Middle frontal gyrus (tissue), 1 donor: ENCODE measurements around the gene BAHCC1.

Experiments
- DNase-seq: peaks from one replicate; pipeline ENCODE4 v3.0.0-alpha.2; 2015; ENCODE audit warnings: low spot score; ENCODE audit errors: extremely low spot score

The BAHCC1 gene

DNA sequence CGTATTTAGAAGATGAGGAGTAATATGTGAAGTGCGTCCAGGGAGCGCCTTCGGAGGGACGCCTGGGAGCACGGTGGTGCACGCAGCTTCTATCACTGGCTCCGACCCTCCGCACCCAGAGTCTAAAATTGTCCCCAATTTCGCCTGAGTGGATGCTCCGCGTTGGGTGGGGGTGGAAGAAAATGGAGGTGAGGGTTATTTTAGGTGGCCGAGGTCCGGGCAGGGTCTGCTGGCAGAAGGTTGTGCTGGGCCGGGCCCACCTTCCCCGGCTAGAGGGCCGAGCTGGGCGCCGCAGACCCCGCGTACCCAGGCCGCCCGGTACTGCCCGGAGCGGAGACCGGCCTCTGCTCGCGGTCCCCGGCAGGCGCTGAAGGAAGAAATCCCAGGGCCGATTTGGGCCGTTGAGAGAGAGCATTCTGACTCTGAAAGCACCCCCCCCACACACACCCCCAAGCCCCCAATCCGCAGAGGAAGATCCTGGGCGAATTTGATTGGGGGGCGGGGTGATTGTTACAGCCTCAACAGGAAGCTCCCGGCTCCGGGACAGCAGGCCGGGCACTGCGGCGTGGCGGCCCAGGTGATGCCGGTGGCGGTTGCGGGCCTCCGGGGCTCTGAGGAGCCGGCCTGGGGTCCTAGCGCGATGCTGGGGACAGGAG, 3.0 kb downstream of the BAHCC1 start:
- no peak for DNase-seq

DNA sequence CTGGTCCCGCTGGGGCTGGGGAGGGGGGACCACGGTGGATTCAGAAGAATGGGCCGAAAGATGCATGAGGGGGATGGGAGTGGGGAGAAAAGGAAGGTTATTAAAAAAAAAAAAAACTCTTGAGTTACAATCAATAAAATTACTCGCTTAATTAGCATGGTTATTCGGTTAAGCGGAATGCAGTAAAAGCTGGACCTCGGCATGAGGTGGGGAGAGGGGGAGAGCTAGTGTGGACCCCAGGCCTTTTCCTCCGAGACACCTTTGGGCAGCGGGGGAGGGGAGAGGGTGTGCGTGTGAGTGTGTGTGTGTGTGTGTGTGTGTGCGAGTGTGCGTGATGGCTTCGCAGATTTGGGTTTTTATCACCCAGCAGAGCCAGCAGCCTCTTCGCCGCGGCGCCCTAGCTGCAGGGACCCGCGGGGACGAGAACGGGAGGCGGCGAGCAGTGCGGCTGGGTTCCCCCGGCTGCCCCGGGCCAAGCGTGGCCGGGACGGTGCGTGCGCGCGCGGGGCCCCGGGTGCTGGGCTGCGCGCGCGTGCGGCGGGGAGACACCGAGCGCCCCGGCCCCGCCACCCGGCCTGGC, 3.7 kb downstream of the BAHCC1 start:
- DNase-seq = no peak

DNA sequence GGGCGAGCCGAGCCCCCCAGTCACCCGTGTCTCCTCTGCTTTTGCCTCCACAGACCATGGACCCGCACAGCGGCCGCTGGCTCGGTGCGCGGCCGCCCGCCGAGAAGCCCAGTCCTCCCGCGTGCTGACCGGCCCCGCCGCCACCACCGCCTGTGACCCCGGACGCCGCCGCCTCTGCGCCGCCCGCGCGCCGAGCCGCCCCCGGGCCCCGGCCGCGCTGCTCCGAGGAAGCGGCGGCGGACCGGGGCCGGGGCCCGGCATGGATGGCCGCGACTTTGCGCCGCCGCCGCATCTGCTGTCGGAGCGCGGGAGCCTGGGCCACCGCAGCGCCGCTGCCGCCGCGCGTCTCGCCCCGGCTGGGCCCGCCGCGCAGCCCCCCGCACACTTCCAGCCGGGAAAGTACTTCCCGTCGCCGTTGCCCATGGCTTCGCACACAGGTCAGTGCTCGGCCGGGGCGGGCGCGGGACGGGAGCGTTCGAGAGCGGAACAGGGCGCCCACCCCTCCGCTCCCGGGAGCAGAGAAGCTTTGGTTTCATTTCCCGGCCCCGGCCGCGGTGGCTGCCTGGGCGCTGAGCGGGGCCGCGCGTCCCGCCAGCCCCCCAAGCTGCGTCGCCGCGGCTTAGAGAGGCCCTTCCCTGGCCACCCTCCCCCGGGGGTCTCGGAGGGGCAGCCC, 4.4 kb downstream of the BAHCC1 start:
- DNase-seq = no peak

DNA sequence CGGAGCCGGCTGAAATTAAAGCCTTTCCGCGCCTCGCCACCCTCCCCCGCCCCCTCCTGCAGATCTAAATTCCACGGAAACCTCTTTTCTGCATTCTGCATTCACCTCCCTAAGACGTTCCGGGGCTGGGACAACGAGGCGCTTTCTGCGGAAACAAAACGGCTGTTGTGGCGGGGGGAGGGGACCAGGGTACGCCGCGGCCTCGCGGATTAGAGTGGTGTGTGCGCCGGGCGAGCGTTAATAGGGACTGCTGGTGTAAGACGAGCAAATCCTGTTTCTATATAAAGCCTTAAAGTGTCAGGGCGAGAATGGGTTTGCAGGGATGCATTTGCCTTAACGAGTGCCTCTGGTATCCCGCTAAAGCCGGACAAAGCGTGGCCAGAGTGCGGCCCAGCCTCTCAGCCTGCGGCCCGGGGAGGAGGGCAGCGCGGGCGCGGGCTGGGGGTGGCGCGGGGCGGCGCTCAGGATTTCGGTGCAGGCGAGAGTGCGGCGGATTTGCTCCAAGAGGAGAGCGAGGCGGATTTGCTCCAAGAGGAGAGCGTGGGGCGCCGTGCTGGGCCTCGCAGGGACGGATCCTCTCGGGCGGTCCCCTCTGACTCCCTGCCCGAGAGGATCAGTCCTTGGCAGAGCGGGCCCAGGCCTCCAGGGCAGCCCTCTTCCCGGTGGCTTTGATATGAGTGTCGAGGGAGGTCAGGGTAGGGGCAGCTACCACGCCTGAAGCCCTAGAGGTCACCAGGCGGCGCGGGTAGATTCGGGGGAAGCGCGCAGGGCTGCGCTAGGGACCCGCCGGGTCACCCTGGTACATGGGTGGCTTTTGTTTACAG, 5.1 kb downstream of the BAHCC1 start:
- no peak for DNase-seq

DNA sequence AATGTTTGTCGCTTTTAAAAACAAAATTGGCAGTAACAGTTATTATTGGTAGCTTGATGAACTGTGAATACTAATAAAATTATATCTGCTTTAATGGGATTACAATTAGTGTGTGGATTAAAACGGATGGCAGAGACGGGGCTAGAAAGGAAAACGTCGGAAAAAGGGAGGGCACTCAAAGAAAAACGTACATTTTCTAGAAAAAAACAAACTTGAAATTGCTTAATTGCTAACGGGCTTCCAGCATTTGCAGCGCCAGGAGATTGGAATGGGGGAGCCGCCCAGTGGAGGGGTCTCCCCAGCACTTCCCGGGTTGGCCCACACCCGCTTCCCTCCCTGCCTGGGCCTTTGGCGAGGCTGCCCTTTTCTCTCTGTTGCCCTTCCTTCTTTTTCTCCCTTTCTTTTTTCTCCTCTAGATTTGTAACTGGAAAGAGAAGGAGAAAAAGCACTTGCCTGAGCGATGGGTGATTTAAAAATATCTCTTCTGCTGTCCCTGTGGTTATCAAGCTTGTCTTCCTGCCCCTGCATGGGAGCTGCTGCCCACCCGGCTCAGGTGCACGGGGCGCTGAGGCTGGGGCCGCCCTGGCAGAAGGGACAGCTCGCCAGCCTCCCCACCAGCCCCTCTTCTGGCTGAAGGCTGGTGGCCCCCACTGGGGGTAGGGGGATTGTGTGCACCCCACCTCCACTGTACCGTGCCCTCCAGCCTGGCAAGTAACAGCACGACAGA, 5.9 kb downstream of the BAHCC1 start:
- DNase-seq = no peak

DNA sequence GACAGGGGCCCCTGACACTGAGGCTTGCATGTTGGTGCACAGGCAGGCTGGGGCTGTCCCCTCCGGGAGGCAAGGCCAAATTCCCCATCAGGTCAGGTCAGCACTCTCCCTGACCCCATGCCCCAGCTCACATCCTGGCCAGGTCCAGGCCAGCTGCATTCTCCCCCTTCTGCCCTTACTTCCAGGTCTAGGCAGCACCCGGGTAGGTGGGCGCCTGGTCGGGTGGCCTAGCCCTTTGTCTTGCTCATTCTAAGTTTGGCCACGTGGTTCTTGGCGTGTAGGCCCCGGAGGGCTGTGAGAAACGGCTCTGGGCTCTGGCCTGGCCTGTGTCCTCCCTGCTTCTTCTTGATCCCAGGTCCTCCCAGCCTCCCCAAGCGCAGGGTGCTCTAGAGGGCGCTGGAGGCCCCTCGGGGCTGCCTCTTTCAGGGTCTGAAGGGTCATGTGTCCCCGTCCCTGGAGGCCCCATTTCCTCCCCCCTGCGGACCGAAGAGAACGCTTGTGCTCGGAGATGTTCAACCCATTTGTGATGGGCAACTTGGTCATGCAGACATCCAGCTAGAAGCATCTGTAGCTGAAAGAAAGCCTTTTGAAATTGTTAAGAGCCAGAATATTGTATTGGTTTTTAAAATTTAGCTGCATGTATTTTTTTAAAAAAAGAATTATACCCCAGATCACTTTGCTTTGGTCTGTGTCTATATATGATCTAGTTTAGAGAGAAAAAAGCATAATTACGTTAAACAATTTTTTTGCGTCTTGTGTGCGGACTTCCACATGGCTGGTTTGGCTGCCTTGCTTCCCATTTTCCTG, 6.7 kb downstream of the BAHCC1 start:
- no peak for DNase-seq

DNA sequence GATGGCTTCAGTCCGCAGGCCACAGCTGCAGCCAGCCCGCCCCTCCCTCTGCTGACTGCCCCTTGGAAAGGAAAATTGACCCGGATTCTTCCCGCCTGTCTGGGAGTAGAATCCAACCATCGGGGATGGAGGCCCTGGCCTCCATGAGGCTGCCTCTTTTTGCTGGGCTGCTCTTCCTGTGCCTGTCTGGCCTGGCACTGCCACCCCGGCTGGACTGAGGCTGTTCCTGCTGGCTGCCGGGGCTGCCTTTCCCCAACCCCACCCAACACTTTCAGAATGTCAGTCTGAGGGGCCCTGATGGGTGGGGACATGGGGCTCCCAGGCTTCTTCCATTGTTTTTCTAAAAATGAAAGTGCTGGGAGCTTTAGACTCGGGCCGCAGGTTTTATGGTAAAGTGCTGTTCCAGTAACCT, 7.3 kb downstream of the BAHCC1 start:
- DNase-seq = no peak

DNA sequence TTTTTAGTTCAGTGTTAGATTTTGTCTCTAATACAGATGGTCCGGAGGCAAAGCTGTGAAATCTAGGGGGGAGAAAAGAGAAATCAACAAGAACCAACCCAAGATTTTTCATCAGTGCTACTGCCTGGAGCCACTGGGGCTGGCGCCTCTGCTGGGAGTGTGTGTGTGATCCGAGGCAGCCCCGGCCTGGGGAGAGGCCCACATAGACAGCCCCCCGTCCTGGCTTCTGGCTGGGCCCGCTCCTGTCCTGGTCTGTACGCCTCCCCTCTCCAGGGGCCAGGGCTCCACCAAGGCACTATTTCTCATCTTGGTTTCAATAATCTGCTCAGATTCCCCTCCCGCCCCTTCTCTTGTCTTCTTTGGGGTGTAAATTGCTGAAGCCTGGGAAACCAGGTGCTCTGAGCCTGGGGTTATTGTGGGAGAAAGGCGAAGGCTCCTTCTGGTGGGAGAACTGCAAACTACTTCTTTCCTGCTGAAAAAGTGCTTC, 7.8 kb downstream of the BAHCC1 start:
- no peak for DNase-seq

DNA sequence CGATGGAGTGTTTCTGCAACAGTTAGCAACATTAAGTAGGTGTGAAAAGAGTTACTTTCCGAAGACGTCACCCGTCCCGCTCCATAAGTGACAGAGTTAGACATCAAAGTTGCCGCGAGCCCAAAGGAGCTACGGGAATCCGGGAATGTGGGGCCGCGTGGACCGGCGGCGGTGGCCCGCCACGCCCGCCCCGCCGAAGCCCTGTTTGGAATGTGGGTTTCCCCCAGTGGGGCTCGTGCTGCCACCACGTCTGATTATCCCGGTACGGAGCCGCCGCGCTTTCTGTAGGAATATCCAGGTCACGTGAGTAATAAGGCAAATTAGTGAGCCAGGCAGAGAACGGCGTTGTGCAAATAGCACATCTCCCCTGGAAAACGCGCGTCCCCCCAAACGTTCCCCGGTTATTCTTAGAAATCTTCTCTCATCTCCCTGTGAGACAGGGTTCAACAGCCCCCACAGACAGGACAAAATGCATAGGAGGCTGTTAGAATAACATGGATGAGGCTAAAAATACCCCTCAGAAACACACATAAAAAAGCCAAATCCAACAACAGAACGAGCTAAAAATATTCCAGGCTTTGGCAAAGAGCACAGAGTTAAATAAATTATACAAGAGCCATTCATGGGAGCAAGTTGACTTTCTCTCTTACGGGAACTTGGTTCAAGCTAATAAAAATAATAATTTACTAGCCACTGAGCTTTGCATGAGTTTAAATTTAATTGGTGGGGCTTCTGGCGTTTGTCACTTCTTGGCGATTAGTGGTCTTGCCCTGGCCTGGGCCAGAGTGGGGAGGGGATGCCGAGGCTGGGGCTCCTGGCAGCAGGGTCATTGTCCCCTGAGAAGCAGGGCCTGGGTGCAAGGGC, 8.6 kb downstream of the BAHCC1 start:
- DNase-seq = no peak

DNA sequence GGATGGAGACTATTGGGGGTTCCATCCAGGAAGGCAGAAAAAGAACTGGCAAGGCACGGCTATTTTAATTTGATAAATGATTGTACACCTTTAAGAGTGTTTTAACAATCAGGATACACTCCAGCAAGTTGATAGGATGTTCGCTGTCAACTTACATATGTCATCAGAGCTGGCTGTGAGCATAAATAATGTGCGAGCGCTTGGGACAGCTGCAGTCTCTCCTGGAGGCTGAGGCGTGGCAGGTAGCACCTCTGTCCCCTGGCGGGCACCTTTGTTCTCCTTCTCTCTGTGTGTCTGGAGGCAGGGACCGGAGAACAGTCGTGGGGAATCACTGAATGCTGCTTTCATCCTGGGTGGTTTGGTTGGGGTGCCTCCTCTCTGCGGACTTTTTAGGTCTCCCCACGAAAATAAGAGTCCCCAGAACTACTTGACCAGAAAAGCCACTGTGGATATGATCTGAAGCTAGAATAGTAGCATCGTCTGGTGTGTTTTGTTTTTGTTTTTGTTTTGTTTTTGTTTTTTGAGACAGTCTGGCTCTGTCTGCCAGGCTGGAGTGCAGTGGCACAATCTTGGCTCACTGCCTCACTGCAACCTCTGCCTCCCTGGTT, 9.4 kb downstream of the BAHCC1 start:
- DNase-seq = no peak

DNA sequence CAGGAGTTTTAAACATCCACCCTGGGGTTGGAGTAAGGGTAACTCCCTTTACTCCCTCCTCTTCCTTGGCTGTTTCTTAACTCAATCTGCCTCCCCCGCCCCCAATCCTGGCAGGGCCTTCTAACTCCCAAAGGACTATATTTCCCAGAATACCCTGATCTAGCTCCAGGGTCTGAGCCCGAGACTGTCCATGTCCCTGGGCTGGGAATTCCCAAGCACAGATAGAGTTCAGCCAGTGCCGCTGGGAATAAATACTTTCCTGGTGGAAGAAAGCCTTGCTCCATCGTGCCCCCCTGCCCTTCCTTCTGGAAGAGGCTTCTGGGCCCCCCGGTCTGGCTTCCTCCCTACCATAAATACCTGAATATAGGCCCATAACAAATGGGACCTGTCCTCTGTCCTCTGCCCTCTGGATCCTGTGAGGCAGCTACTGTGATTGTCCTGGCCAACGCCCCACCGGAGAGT, 10.2 kb downstream of the BAHCC1 start:
- no peak for DNase-seq

DNA sequence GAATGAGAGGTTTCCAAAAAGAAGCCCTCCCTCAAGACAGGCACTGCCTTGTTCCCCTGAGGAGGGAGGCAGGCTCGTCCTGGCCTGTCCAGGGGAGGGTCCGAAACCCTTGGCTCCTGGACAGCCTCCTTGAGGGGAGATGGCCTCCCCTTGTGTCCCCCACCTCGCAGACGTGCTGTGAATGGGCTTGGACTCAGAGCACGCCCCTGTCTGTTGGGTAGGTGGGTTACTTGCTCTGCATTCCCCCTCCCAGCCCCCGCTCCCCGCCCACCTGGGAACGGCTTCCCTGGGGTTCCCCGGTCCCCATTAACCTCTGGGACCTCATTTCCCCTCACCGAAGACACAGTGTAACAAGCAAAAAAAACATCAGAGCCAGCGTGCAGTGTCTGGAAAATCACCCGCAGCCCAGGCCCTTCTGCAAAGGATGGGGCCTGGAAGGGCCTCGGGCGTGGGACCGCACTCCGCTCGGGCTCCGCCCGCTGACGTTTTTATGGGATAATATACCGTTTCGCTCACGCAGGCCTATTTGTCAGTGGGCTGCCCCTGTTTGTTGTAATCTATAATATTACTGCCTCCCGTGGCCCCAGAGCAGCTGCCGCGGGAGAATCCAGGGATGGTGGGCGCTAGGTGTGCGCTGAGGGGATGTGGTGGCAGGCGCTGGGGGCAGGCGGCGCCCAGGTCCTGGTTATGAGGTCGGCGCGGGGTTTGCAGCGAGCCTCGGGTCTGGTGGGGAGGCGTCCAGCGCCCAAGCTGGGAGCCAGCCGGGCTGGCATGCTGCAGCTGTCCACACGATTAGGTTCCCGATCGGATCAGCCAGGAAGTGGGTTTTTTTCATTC, 11.1 kb downstream of the BAHCC1 start:
- no peak for DNase-seq

DNA sequence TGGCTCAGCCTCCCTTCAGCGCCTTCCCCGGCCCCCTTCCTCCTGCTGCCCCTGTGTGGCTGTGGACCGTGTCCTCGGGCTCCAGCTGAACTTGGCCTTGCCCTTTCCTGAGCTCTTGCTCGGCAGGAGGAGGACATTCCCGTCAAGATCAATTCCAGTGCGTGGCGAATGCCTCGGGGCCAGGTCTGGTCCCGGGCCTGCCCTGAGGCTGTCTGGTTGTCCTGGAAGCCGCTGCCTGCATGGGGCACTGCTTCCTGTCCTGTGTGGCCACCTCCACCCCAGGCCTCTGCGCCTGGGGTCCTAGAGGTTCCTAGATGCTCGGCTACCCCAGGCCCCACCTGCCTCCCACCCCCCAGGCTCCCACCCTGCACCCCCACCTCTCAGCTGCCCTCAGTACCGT, 12.8 kb downstream of the BAHCC1 start:
- DNase-seq = no peak

DNA sequence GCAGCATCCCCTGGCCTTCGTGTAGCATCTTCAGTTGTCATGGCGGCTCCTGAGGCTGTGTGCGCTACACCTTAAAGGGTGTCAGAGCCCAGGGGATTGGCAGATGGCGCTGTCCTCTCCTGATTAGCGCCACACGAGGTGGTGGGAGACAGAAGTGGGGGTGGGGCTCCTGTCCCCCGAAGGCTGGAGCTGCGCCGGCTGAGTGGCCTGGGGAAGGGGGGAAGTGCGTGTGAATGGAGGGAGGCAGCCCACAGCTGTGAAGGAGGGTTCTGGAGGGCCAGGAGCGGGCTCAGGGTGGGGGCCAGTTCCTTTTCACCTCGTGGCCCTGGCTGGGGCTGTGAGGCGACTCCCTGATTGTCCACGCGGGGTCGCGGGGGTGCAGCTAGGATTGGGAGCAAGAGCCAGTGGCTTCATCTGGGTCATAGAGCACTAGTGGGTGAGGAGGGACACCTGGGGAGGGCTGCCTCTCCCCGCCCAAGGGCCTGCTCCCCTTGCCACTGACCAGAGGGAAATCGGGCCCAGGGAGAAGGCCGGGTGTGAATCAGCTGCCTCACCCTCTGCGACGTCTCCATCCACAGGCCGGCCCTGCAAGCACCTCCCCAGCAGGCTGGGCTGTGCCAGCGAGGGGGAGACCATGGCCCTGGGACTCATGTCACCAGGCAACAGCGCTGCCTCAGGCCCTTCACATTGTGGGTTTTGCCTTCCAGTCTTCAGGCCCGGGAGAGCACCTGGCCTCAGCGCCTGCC, 14.1 kb downstream of the BAHCC1 start:
- DNase-seq = no peak

DNA sequence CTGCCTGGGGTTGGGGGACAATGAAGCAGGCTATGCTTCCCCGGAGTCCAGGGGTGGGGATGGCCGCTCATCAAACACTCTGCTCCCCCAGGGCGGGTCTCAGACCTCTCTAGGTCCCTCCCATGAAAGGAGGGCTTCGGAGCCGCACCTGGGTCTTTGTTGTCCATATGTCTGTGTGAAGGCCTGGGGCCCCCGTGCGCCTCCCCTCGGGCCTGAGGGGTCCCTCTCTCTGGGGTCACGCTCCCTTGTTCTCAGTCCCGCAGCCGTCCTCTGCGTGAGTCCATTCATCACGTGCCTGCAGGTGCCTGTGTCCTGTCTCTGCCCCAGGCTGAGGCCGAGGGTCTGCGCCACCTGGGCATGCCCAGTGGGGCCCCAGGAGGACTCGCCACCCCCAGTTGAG, 15.6 kb downstream of the BAHCC1 start:
- no peak for DNase-seq

DNA sequence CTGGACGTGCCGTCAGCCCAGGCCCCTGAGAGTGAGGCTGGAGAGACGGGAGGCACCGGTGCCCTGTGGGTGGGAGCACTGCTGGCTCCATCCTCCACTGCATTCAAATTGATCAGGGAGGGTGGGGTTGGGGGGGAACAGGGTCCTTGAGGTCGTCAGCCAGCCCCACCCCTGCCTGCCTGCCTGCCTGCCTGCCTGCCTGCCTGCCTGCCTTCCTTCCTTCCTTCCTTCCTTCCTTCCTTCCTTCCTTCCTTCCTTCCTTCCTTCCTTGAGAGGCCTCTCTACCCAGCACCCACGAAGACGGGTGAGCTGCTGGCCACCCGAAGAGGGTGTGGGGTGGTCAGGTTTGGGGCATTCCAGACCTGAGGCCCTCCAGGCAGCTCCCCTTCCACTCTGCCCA, 16.0 kb downstream of the BAHCC1 start:
- DNase-seq = no peak

DNA sequence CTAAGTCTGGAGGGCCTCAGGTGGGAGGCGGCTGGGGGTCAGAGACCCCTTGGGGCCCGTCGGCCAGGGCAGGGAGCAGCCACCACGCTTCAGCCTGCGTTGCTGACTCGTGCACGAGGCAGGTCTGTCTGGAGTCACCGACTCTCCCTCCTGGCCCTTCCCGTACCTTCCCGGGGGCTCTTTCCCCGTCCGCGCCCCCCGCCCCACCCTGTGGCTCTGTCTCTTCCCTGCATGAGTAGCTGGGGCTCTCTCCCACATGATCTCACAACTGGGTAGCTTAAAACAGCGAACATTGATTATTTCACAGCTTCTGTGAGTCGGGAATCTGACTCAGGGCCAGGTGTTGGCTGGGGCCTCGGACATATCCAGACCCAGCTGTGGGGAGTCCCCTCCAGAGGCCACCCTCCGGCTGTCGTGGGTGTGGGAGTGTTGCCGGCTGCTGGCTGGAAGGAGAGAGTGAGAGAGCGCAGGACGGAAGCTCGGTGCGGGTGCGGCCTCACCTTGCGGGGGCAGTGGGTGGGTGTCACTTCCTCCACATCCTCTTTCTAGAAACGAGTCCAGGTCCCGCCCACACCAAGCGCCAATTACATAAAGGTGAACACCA, 17.3 kb downstream of the BAHCC1 start:
- no peak for DNase-seq
